K562 (cell line): ENCODE data around the gene OR3A1. TPM values are rescaled to one million over a fixed set of nuclear protein-coding genes. Genes with fewer than 3 reads are reported as not detected.
"Not testable (repeated sequence)": the region's sequence is repeated elsewhere in the genome, so short reads cannot be mapped to it uniquely, and the experiment has no call there.

Experiments used
- ATAC-seq: fragments of 200-7000 bp; cut with Tn5 transposase; 3 replicates; pipeline ENCODE4 v1.9.1; 2020; ENCODE audit warnings: moderate library complexity
- BruUV-seq: library from RNA; stranded (reverse); fragments of 400-500 nt; replicated peaks from 2 replicates; lab custom pipeline; 2021; lab: Mats Ljungman, UMichigan
- CTCF ChIA-PET: fragments of 300-600 bp; formaldehyde crosslinking; extraction: SDS; loops from one replicate; lab custom pipeline; 2021; ENCODE audit warnings: low intra/inter-chr PET ratio; lab: Yijun Ruan, JAX
- POLR2A ChIA-PET: fragments of 300-600, 350-650 bp; sonication (Branson Sonifier 250); formaldehyde crosslinking; extraction: SDS; loops from one replicate; lab custom pipeline; 2021; ENCODE audit warnings: antibody characterized with exemption, inconsistent platforms; lab: Yijun Ruan, JAX
- DNase-seq, 4 experiments: peaks; one replicate each; pipeline versions ENCODE4 v3.0.0 to v3.0.0-alpha.2; 2011 to 2018; ENCODE audit warnings: low spot score in 3 of 4, mixed read lengths in 3 of 4; ENCODE audit errors: extremely low read depth in 1 of 4
- FAIRE-seq: peaks from 2 replicates; lab custom pipeline; 2011; peaks lifted over from hg19 to GRCh38; lab: Jason Lieb, UNC
- H2AFZ ChIP-seq: 2 replicates; pipeline ENCODE4 v1.6.0; 2011; ENCODE audit warnings: low read depth, low read length, control low read depth, inconsistent platforms
- H3K27ac ChIP-seq: fragments of 200-600 bp; 3 replicates; pipeline ENCODE4 v1.8.0; 2011; ENCODE audit warnings: low read depth, mild to moderate bottlenecking, control low read depth, inconsistent platforms, low read length, moderate library complexity, mixed read lengths; ENCODE audit errors: extremely low read depth
- H3K27me3 ChIP-seq, 2 experiments: fragments of 300-600 bp in 1 of 2; 2 replicates in 1 of 2; 3 replicates in 1 of 2; pipeline versions ENCODE4 v1.6.0 to v1.8.0; 2011; ENCODE audit warnings: inconsistent platforms in 2 of 2, low read length in 2 of 2, mild to moderate bottlenecking in 1 of 2, mixed read lengths in 1 of 2, moderate library complexity in 1 of 2; ENCODE audit not compliant: control insufficient read depth in 2 of 2, insufficient read depth in 2 of 2
- H3K36me3 ChIP-seq: fragments of 300-600 bp; 3 replicates; pipeline ENCODE4 v1.8.0; 2011; ENCODE audit warnings: mild to moderate bottlenecking, low read length, inconsistent platforms; ENCODE audit not compliant: control insufficient read depth, insufficient read depth
- H3K4me1 ChIP-seq, 2 experiments: fragments of 200-600 bp in 1 of 2; replicated peaks in 1 of 2; 2 replicates in 1 of 2; 3 replicates in 1 of 2; pipeline versions ENCODE4 v1.5.1 to v1.8.0; 2011; ENCODE audit warnings: inconsistent platforms in 2 of 2, low read length in 2 of 2, mild to moderate bottlenecking in 1 of 2, mixed read lengths in 1 of 2, moderate library complexity in 1 of 2; ENCODE audit not compliant: control insufficient read depth in 2 of 2, insufficient read depth in 2 of 2
- H3K4me2 ChIP-seq: 2 replicates; pipeline ENCODE4 v1.6.1; 2011; ENCODE audit warnings: low read length, control low read depth, inconsistent platforms, mixed read lengths; ENCODE audit not compliant: insufficient read depth
- H3K4me3 ChIP-seq: fragments of 200-600 bp; sonication (generic), shearing (Covaris generic); 2 replicates; pipeline ENCODE4 v1.5.1; 2016; ENCODE audit warnings: control low read depth, inconsistent platforms
- H3K79me2 ChIP-seq: fragments of 200-600 bp; 3 replicates; pipeline ENCODE4 v1.8.0; 2011; ENCODE audit warnings: low read length, inconsistent platforms; ENCODE audit not compliant: control insufficient read depth, insufficient read depth
- H3K9ac ChIP-seq, 2 experiments: 2 replicates each; pipeline versions ENCODE4 v1.6.0 to v1.6.1; 2011; ENCODE audit warnings: low read depth in 2 of 2, low read length in 2 of 2, control low read depth in 1 of 2, inconsistent platforms in 1 of 2, mild to moderate bottlenecking in 1 of 2, mixed read lengths in 1 of 2; ENCODE audit not compliant: insufficient read depth in 1 of 2
- H3K9me1 ChIP-seq: one replicate; pipeline ENCODE4 v1.6.0; 2011; ENCODE audit warnings: inconsistent platforms, mild to moderate bottlenecking, low read length, moderate library complexity; ENCODE audit not compliant: control insufficient read depth, insufficient read depth
- H3K9me3 ChIP-seq: replicated peaks from 2 replicates; pipeline ENCODE4 v1.5.1; 2011; ENCODE audit warnings: low read depth, low read length, inconsistent platforms; ENCODE audit not compliant: control insufficient read depth, insufficient read depth
- H4K20me1 ChIP-seq: replicated peaks from 2 replicates; pipeline ENCODE4 v1.6.1; 2011; ENCODE audit warnings: low read length, inconsistent platforms, mixed read lengths; ENCODE audit not compliant: control insufficient read depth, insufficient read depth
- ARNT ChIP-seq, 2 experiments: fragments of 450-650 bp; IDR thresholded peaks; 2 replicates each; pipeline ENCODE4 v1.6.1; 2016; ENCODE audit warnings: mild to moderate bottlenecking in 1 of 2
- DLX4 ChIP-seq: fragments of 250-450 bp; sonication (Bioruptor Pico); IDR thresholded peaks from 2 replicates; pipeline ENCODE4 v1.6.1; 2021; ENCODE audit warnings: mild to moderate bottlenecking
- E2F1 ChIP-seq: sonication (generic); formaldehyde crosslinking; IDR thresholded peaks from 2 replicates; pipeline ENCODE4 v1.8.1; 2023; ENCODE audit warnings: mild to moderate bottlenecking, missing genetic modification reagents, moderate library complexity
- HDAC3 ChIP-seq: fragments of 450-650 bp; IDR thresholded peaks from 2 replicates; pipeline ENCODE4 v1.6.1; 2018; ENCODE audit warnings: borderline replicate concordance, mild to moderate bottlenecking, moderate library complexity; ENCODE audit not compliant: partially characterized antibody
- PATZ1 ChIP-seq: fragments of 250-450 bp; sonication (Bioruptor Pico); IDR thresholded peaks from 2 replicates; pipeline ENCODE4 v1.5.0; 2020; ENCODE audit warnings: mild to moderate bottlenecking, borderline replicate concordance
- RBM25 ChIP-seq: fragments of 200-400 bp; formaldehyde crosslinking; IDR thresholded peaks from 2 replicates; pipeline ENCODE4 v1.6.1; 2018; ENCODE audit warnings: low read length, low read depth, moderate library complexity; ENCODE audit not compliant: severe bottlenecking
- UBTF ChIP-seq, 2 experiments: IDR thresholded peaks; 2 replicates each; pipeline ENCODE4 v1.6.1; 2012; ENCODE audit warnings: improper control_type of control experiment in 2 of 2, low read depth in 2 of 2, low read length in 2 of 2, borderline replicate concordance in 1 of 2
- ZNF146 ChIP-seq: IDR thresholded peaks from one replicate; pipeline ENCODE4 v1.6.1; 2018; ENCODE audit warnings: missing compliant biosample characterization; ENCODE audit not compliant: unreplicated experiment
- WGBS: fragments of 100-300 bp; shearing (Covaris generic); methylation state at CpG from one replicate; pipeline ENCODE4 v1.1.6; 2016; ENCODE audit warnings: low coverage, mixed read lengths; ENCODE audit not compliant: insufficient coverage; ENCODE audit errors: missing lambda C conversion rate; 5-methylcytosine and 5-hydroxymethylcytosine counted together
- in situ Hi-C: fragments of 300-500 bp; cut with MboI; formaldehyde crosslinking; loops from 4 replicates; pipeline ENCODE4 v1.15.0; 2018; ENCODE audit warnings: inconsistent platforms, mixed read lengths
- intact Hi-C: fragments of 100-400 bp; cut with micrococcal nuclease; formaldehyde crosslinking; loops from 2 replicates; pipeline ENCODE4 v1.14.2; 2022
- polyA plus RNA-seq, 8 experiments: library from polyadenylated mRNA; depleted of rRNA in 4 of 8; stranded (reverse) in 5 of 8; unstranded in 3 of 8; fragments of >200 nt; fragmentation: Nextera tagmentation in 2 of 8; fragmentation: Illumina TruSeq in 1 of 8; extraction: Ambion mirVana in 2 of 8; extraction: Trizol in 1 of 8; gene quantifications; 2 replicates each; pipeline versions ENCODE4 v1.2.1 to v1.2.3, GENCODE V29; 2011 to 2014; ENCODE audit warnings: inconsistent platforms in 1 of 8, missing spikeins in 1 of 8
- total RNA-seq, 7 experiments: library from RNA; depleted of rRNA in 6 of 7; stranded (reverse); fragments of >200 nt in 6 of 7; fragmentation: Illumina TruSeq in 2 of 7; extraction: Trizol in 2 of 7; gene quantifications; 2 replicates each; pipeline versions ENCODE4 v1.2.1 to v1.2.3, GENCODE V29; 2011 to 2021; ENCODE audit warnings: low replicate concordance in 1 of 7

Gene OR3A1
- total and polyA plus RNA-seq, 9 of the 15 experiments (the other 6 are each of a cell fraction or from before 2014, with no cell fraction given), result not detected

GRCh38 chr17:3293548-3293947 is 4.6 kb downstream of the OR3A1 start:
- CTCF ChIA-PET, ATAC-seq, H3K9me1 ChIP-seq, H3K9ac ChIP-seq, H3K79me2 ChIP-seq, BruUV-seq, DNase-seq, H3K9me3 ChIP-seq: not testable (repeated sequence)
- POLR2A ChIA-PET, result interaction anchor here (0.6 kb wide), 1 partner anchor 220 kb away, joined by 3 read pairs; no protein-coding TSS in a partner anchor
- TF ChIP-seq ZNF146 (CRISPR knock-in tag), result peak; percentile 51
- TF ChIP-seq RBM25, result peak; percentile 35
- TF ChIP-seq, all 486 proteins: peak for 2; not testable (repeated sequence) for 484
- H3K4me1 ChIP-seq, H2AFZ ChIP-seq, H3K27me3 ChIP-seq, intact Hi-C loops, FAIRE-seq, H4K20me1 ChIP-seq, H3K4me3 ChIP-seq, H3K4me2 ChIP-seq, H3K27ac ChIP-seq, H3K36me3 ChIP-seq, in situ Hi-C loops: not testable (repeated sequence)
- no CpG with 5 or more reads among the region's 1 CpG for WGBS

GRCh38 chr17:3282901-3283300 is 15.3 kb downstream of the OR3A1 start:
- FAIRE-seq, result no peak
- H3K9ac ChIP-seq, result no peak overlapping the region
- H3K4me2 ChIP-seq, result no peak overlapping the region
- H3K9me1 ChIP-seq, result no peaks in the 10 kb centered on the region
- ChIA-PET POLR2A (no interaction called here), CTCF (no interaction called here)
- DNase-seq, result no peak
- ATAC-seq, result no peak
- no peaks in the 10 kb centered on the region for H3K27me3 ChIP-seq
- H3K36me3 ChIP-seq, result no peaks in the 10 kb centered on the region
- in situ Hi-C loops (no loop called here), intact Hi-C loops (no loop called here)
- H2AFZ ChIP-seq, result no peak overlapping the region
- H3K9me3 ChIP-seq, result no peaks in the 10 kb centered on the region
- no peaks in the 10 kb centered on the region for H3K4me1 ChIP-seq
- H3K79me2 ChIP-seq, result no peaks in the 10 kb centered on the region
- H3K27ac ChIP-seq, result no peak overlapping the region
- no peaks in the 10 kb centered on the region for H4K20me1 ChIP-seq
- no CpG with 5 or more reads among the region's 1 CpG for WGBS
- BruUV-seq, result no TSS peak
- H3K4me3 ChIP-seq, result no peak overlapping the region
- no peak for TF ChIP-seq UBTF (IDR thresholded peaks at IDR 0.05; ENCODE audit: borderline replicate concordance in 1 of 2, low read depth in 2 of 2, low read length in 2 of 2)
- no peak for TF ChIP-seq E2F1 (CRISPR knock-in tag)
- TF ChIP-seq ARNT (IDR thresholded peaks at IDR 0.05), result no peak
- TF ChIP-seq HDAC3, result no peak
- TF ChIP-seq PATZ1 (CRISPR knock-in tag), result no peak
- TF ChIP-seq DLX4, result no peak
